Hepatocyte (in vitro differentiated cells): Measurements from ENCODE around the gene PTPN3.

Experiments used
- CTCF ChIP-seq: fragments of 200-600 bp; sonication (generic); IDR thresholded peaks from 2 replicates; pipeline ENCODE4 v1.5.1; 2016; ENCODE audit warnings: antibody characterized with exemption, mild to moderate bottlenecking; ENCODE audit not compliant: poor library complexity
- EZH2 ChIP-seq: fragments of 200-600 bp; sonication (generic); IDR thresholded peaks from 2 replicates; pipeline ENCODE4 v1.6.1; 2016; ENCODE audit warnings: antibody characterized with exemption, mild to moderate bottlenecking, borderline replicate concordance
- EZH2phosphoT487 ChIP-seq: fragments of 200-600 bp; sonication (generic); IDR thresholded peaks from one replicate; pipeline ENCODE4 v1.6.1; 2018; ENCODE audit warnings: antibody characterized with exemption, mild to moderate bottlenecking, low read depth, moderate library complexity; ENCODE audit not compliant: unreplicated experiment, severe bottlenecking

GRCh38 chr9:109411069-109411761 is 86.9 kb downstream of the PTPN3 start:
- TF ChIP-seq EZH2phosphoT487, result no peak
- TF ChIP-seq CTCF, result no peak
- TF ChIP-seq EZH2, result no peak
